Chondrocyte (in vitro differentiated cells): Measurements from ENCODE around the gene BCL2L2. TPM values are rescaled to one million over a fixed set of nuclear protein-coding genes. Genes with fewer than 3 reads are reported as not detected.

Experiments
- DNase-seq: peaks from one replicate; pipeline ENCODE4 v3.0.0; 2021; ENCODE audit warnings: mixed read lengths, low spot score
- H3K27ac Mint-ChIP-seq: one replicate; pipeline ENCODE4 v1.8.0; 2021; ENCODE audit warnings: mild to moderate bottlenecking, moderate library complexity, mixed read lengths; ENCODE audit not compliant: unreplicated experiment
- H3K27me3 Mint-ChIP-seq: 2 replicates; pipeline ENCODE4 v1.8.0; 2021; ENCODE audit warnings: low read depth, mixed read lengths
- H3K36me3 Mint-ChIP-seq: 2 replicates; pipeline ENCODE4 v1.8.0; 2021; ENCODE audit warnings: low read depth, mixed read lengths
- H3K4me1 Mint-ChIP-seq: 2 replicates; pipeline ENCODE4 v1.8.0; 2021; ENCODE audit warnings: low read depth, mild to moderate bottlenecking, mixed read lengths
- H3K4me3 Mint-ChIP-seq: one replicate; pipeline ENCODE4 v1.8.0; 2021; ENCODE audit warnings: mild to moderate bottlenecking, moderate library complexity, mixed read lengths; ENCODE audit not compliant: unreplicated experiment
- H3K9me3 Mint-ChIP-seq: 2 replicates; pipeline ENCODE4 v1.8.0; 2021; ENCODE audit warnings: low read depth, mixed read lengths
- CTCF ChIP-seq: fragments of 200-600 bp; sonication (generic); IDR thresholded peaks from 2 replicates; pipeline ENCODE4 v1.5.0; 2021; ENCODE audit warnings: antibody characterized with exemption, mild to moderate bottlenecking, moderate library complexity
- total RNA-seq: library from RNA; stranded (reverse); gene quantifications from 3 replicates; pipeline ENCODE4 v1.2.1, GENCODE V29; 2021

Gene BCL2L2
- total RNA-seq, 1 donor from 2014 or later = 21.8 TPM

- no peaks in the 10 kb centered on the region for H3K9me3 Mint-ChIP-seq
- TF ChIP-seq CTCF = peak; percentile 31
- H3K4me3 Mint-ChIP-seq = no peak overlapping the region
- no peaks in the 10 kb centered on the region for H3K27me3 Mint-ChIP-seq
- DNase-seq = no peak
- H3K36me3 Mint-ChIP-seq = peaks cover 16% of the 10 kb centered on the region
- H3K4me1 Mint-ChIP-seq = peaks cover 21% of the 10 kb centered on the region
- no peak overlapping the region for H3K27ac Mint-ChIP-seq
Measured at GRCh38 chr14:23360496-23360895, 53.9 kb downstream of the BCL2L2 start.

- H3K4me3 Mint-ChIP-seq = no peak overlapping the region
- H3K27ac Mint-ChIP-seq = peak overlapping the region; percentile 68
- H3K9me3 Mint-ChIP-seq = no peaks in the 10 kb centered on the region
- H3K27me3 Mint-ChIP-seq = no peaks in the 10 kb centered on the region
- no peak for DNase-seq
- H3K4me1 Mint-ChIP-seq = peaks cover 21% of the 10 kb centered on the region
- TF ChIP-seq CTCF = no peak
- H3K36me3 Mint-ChIP-seq = peaks cover 13% of the 10 kb centered on the region
Measured at GRCh38 chr14:23361320-23361719, 54.7 kb downstream of the BCL2L2 start.

Other genes with a start within 250 kb of the BCL2L2 start
- gene CDH24, start 249.3 kb upstream of the BCL2L2 start, total RNA-seq = 9.3 to 10.6 TPM (median 10.2 TPM) in 3 replicates
- 129 to 169 TPM (median 137 TPM) in 3 replicates for gene ACIN1, start 211.7 kb upstream of the BCL2L2 start, total RNA-seq
- gene C14orf119, start 211.3 kb upstream of the BCL2L2 start, total RNA-seq = 51.0 to 56.8 TPM (median 52.5 TPM) in 3 replicates
- gene CIROP, start 201.8 kb upstream of the BCL2L2 start, total RNA-seq = not detected in 3 replicates
- gene CEBPE, start 187.6 kb upstream of the BCL2L2 start, total RNA-seq = not detected in 3 replicates
- 0.31 to 0.89 TPM (median 0.45 TPM) in 3 replicates for gene SLC7A8, start 123.2 kb upstream of the BCL2L2 start, total RNA-seq
- not detected in 3 replicates for gene RNF212B, start 68.9 kb upstream of the BCL2L2 start, total RNA-seq
- 7.3 to 8.2 TPM (median 7.6 TPM) in 3 replicates for gene HOMEZ, start 20.7 kb upstream of the BCL2L2 start, total RNA-seq
- gene PPP1R3E, start 4.0 kb upstream of the BCL2L2 start, total RNA-seq = 11.0 to 20.7 TPM (median 11.2 TPM) in 3 replicates
- 135 to 182 TPM (median 136 TPM) in 3 replicates for gene PABPN1, start 14.6 kb downstream of the BCL2L2 start, total RNA-seq
- 40.3 to 63.9 TPM (median 44.0 TPM) in 3 replicates for gene SLC22A17, start 46.1 kb downstream of the BCL2L2 start, total RNA-seq
- gene EFS, start 58.3 kb downstream of the BCL2L2 start, total RNA-seq = 29.5 to 36.7 TPM (median 29.6 TPM) in 3 replicates
- not detected in 3 replicates for gene IL25, start 66.0 kb downstream of the BCL2L2 start, total RNA-seq
- gene CMTM5, start 70.2 kb downstream of the BCL2L2 start, total RNA-seq = not detected in 3 replicates
- not detected in 3 replicates for gene MYH6, start 101.4 kb downstream of the BCL2L2 start, total RNA-seq
- gene MYH7, start 128.8 kb downstream of the BCL2L2 start, total RNA-seq = not detected in 3 replicates
- 23.2 to 25.2 TPM (median 23.5 TPM) in 3 replicates for gene NGDN, start 162.9 kb downstream of the BCL2L2 start, total RNA-seq
- 5.9 to 11.8 TPM (median 9.8 TPM) in 3 replicates for gene ZFHX2, start 244.9 kb downstream of the BCL2L2 start, total RNA-seq
- 11.8 to 21.6 TPM (median 12.3 TPM) in 3 replicates for gene THTPA, start 249.4 kb downstream of the BCL2L2 start, total RNA-seq